ENCODE measurements around the gene INTS14. TPM values are rescaled to one million over a fixed set of nuclear protein-coding genes. Genes with fewer than 3 reads are reported as not detected.

Gene INTS14
- total and polyA plus RNA-seq, 2 experiments from 2014 or later: 25.0 to 30.9 TPM

GRCh38 chr15:65530318-65531111 is 80.4 kb downstream of the INTS14 start, which contains the start of gene HACD3:
Gene HACD3 (plus strand): TSS chr15:65530463. CDS start chr15:65530632, 169 bp downstream.
- H3K27ac ChIP-seq: peak within 1 kb of the TSS; percentile 90
- H3K4me1 ChIP-seq (ENCODE audit: low read depth): peaks cover 5% of the 10 kb centered on the region
- H3K4me3 ChIP-seq: peak within 1 kb of the TSS; percentile 42
- no peak for TF ChIP-seq CTCF (IDR thresholded peaks at IDR 0.05; ENCODE audit: low read depth, low read length)
- H3K9me3 ChIP-seq (ENCODE audit: low read depth): no peaks in the 10 kb centered on the region
- no peaks in the 10 kb centered on the region for H3K36me3 ChIP-seq
- peak; percentile 86 to 92 for DNase-seq (ENCODE audit: low read depth in 1 of 2, low spot score in 1 of 2)
- H3K27me3 ChIP-seq: no peaks in the 10 kb centered on the region

GRCh38 chr15:65529762-65530317 is 81.1 kb downstream of the INTS14 start:
- peak overlapping the region; percentile 73 for H3K27ac ChIP-seq
- peaks cover 5% of the 10 kb centered on the region for H3K4me1 ChIP-seq (ENCODE audit: low read depth)
- no peaks in the 10 kb centered on the region for H3K27me3 ChIP-seq
- no peak for DNase-seq (ENCODE audit: low read depth in 1 of 2, low spot score in 1 of 2)
- H3K9me3 ChIP-seq (ENCODE audit: low read depth): no peaks in the 10 kb centered on the region
- H3K36me3 ChIP-seq: no peaks in the 10 kb centered on the region
- TF ChIP-seq CTCF (IDR thresholded peaks at IDR 0.05; ENCODE audit: low read depth, low read length): no peak
- H3K4me3 ChIP-seq: peak overlapping the region; percentile 42

Other genes with a start within 250 kb of the INTS14 start
- 41.9 and 54.6 TPM in 2 replicates for gene IGDCC3, start 233.1 kb downstream of the INTS14 start, total RNA-seq
- gene IGDCC3, start 233.1 kb downstream of the INTS14 start, polyA plus RNA-seq: 41.1 and 52.4 TPM in 2 replicates
- 5.2 and 7.1 TPM in 2 replicates for gene IGDCC4, start 188.2 kb downstream of the INTS14 start, total RNA-seq
- 4.5 and 5.8 TPM in 2 replicates for gene IGDCC4, start 188.2 kb downstream of the INTS14 start, polyA plus RNA-seq
- gene DPP8, start 93.4 kb downstream of the INTS14 start, total RNA-seq: 21.4 and 25.3 TPM in 2 replicates
- gene DPP8, start 93.4 kb downstream of the INTS14 start, polyA plus RNA-seq: 23.2 and 29.9 TPM in 2 replicates
- gene HACD3, start 80.7 kb downstream of the INTS14 start, total RNA-seq: 67.8 and 81.3 TPM in 2 replicates
- 120 and 126 TPM in 2 replicates for gene HACD3, start 80.7 kb downstream of the INTS14 start, polyA plus RNA-seq
- 2.5 and 5.2 TPM in 2 replicates for gene SLC24A1, start 10.8 kb upstream of the INTS14 start, total RNA-seq
- 1.1 and 4.2 TPM in 2 replicates for gene SLC24A1, start 10.8 kb upstream of the INTS14 start, polyA plus RNA-seq
- 4.7 and 7.7 TPM in 2 replicates for gene DENND4A, start 181.2 kb upstream of the INTS14 start, total RNA-seq
- gene DENND4A, start 181.2 kb upstream of the INTS14 start, polyA plus RNA-seq: 3.5 and 7.4 TPM in 2 replicates

Data from cardiac muscle cell (in vitro differentiated cells and primary cell).